LNCaP clone FGC (cell line): Measurements from ENCODE around the gene CELA3A.
"Not testable (repeated sequence)": the region's sequence is repeated elsewhere in the genome, so short reads cannot be mapped to it uniquely, and the experiment has no call there.

Source experiments
- DNase-seq: peaks from one replicate; pipeline ENCODE4 v3.0.0-alpha.2; 2011; ENCODE audit warnings: low read depth
- H3K4me3 ChIP-seq: 2 replicates; pipeline ENCODE4 v1.5.1; 2011; ENCODE audit warnings: mild to moderate bottlenecking, low read depth, low read length, control low read depth
- TF ChIP-seq, protein P1 (sequence below): IDR thresholded peaks from 2 replicates; pipeline ENCODE4 v1.5.1; 2012; ENCODE audit warnings: mild to moderate bottlenecking; ENCODE audit not compliant: control insufficient read depth, insufficient read depth; ENCODE audit errors: extremely low read depth

CELA3A gene

DNA sequence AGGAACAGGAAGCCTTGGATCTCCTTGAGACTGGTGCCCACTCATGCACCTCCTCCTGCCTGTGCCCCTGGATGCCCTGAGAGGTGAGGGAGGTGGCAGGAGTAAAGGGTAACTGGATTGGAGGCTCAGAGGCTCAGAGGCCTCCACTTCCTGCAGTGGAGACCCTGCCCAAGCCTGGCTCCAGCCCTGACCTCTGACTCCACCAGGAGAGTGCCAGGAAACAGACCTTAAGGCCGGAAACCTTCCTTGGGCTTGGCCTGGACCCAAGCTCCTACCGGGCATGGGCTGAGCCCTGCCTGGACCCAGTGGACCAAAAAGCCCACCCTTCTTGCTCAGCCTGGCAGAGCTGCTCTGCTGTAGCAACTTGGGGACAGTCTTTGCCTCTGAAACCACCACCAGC is 39.7 kb upstream of the CELA3A start:
- DNase-seq: no peak
- TF ChIP-seq, protein P1, sequence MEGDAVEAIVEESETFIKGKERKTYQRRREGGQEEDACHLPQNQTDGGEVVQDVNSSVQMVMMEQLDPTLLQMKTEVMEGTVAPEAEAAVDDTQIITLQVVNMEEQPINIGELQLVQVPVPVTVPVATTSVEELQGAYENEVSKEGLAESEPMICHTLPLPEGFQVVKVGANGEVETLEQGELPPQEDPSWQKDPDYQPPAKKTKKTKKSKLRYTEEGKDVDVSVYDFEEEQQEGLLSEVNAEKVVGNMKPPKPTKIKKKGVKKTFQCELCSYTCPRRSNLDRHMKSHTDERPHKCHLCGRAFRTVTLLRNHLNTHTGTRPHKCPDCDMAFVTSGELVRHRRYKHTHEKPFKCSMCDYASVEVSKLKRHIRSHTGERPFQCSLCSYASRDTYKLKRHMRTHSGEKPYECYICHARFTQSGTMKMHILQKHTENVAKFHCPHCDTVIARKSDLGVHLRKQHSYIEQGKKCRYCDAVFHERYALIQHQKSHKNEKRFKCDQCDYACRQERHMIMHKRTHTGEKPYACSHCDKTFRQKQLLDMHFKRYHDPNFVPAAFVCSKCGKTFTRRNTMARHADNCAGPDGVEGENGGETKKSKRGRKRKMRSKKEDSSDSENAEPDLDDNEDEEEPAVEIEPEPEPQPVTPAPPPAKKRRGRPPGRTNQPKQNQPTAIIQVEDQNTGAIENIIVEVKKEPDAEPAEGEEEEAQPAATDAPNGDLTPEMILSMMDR: no peak
- no peak overlapping the region for H3K4me3 ChIP-seq

DNA sequence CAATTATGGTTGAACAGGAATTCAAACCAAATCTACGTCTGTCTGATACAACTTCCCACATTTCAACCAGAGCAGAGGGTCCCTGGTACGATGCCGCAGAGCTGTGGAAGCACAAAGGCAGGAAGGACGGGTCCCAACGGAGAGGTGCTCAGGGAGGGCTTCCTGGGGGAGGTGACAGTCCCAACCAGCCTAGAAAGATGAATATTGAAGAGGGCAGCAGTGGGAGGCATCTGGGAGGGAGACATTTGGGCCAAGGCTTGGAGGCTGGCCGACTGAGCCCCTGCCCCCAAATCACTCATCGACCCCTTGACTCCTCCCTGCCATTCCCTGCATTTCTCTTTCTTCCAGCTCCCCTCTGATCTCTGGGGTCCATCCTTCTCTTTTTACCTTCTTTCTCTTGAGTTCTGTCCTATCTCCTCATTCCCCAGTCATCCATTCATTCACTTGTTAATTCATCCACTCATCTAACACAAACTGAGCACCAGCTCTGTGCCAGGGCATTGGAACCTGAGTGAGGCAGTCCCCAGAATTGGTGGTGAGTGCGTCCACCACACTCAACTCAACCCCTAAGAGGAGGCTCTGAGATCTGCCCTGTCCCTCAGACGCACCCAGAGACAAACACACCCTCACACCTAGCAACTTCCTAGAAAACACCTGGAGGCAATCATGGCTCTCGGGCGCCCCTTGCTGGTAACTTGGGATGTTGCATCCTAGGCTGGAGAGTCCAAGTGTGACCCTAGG is 37.8 kb upstream of the CELA3A start:
- TF ChIP-seq, protein P1: peak; percentile 58
- no peak for DNase-seq
- H3K4me3 ChIP-seq: no peak overlapping the region

DNA sequence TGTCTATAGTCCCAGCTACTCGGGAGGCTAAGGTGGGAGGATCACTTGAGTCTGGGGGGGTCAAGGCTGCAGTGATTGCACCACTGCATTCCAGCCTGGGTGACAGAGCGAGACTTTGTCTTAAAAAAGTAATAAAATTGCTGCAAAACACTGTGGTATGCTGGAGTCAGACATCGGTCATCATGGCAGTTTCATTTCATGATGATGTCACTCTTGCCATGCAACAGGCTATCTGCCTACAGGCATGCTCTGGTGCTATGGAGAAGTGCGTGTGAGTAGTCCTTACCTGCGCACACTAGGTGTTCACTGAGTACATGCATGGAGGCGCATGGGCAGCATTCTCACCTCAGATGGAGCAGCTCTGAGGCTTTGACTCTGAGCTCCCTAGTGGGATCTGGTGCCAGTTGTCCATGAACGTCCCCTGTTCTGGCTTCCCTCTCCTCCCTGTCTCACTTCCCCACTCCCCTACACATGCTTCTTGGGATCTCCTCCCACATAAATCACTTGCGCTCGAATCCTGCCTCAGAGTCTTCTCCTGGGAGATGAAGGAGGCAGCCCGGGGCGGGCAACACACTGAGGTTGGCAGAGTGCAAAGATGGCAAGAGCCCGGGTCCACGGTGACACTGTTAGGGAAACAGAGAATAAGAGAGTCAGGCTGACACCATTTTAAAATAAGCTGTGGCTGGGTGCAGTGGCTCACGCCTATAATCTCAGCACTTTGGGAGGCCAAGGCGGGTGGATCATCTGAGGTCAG is 35.0 kb upstream of the CELA3A start:
- DNase-seq: no peak
- TF ChIP-seq, protein P1: no peak
- no peak overlapping the region for H3K4me3 ChIP-seq

DNA sequence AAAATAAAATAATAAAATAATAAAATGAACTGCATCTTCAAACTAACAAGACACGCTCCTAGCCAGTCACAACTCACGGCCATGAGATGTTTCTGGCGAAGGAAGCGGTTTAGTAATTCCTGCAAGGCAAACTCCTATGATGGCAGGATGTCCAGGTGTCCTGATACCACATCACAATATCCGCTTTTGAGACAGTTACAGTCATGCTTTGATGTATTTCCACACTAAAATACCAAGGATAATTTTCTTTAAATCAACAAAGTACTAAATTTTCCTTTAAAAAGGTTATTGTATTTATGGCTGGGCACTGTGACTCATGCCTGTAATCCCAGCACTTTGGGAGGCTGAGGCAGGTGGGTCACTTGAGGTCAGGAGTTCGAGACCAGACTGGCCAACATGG is 34.2 kb upstream of the CELA3A start:
- DNase-seq, H3K4me3 ChIP-seq: not testable (repeated sequence)

DNA sequence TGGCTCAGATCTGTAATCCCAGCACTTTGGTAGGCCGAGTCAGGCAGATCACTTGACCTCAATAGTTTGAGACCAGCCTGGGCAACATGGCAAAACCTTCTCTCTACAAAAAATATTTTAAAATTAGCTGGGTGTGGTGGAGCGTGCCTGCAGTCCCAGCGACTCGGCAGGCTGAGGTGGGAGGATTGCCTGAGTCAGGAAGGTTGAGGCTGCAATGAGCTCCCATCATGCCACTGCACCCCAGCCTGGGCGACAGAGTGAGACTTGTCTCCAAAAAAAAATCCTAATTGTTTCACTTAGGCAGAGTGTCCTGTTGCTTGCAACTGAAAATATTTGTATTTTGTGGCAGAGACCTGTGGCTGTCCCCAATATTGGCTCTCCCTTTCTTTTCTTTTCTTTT is 32.4 kb upstream of the CELA3A start:
- DNase-seq, H3K4me3 ChIP-seq: not testable (repeated sequence)

DNA sequence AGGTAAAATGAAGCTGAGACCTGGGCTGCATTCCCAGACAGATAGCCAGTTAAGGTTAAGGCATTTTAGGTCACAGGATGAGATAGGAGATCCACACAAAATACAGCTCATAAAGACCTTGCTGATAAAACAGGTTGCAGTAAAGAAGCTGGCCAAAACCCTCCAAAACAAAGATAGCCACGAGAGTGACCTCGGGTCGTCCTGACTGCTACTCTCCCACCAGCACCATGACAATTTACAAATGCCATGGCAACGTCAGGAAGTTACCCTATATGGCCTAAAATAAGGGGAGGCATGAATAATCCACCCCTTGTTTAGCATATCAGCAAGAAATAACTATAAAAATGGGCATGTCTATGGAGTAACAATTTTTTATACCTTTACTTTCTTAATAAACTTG is 30.9 kb upstream of the CELA3A start:
- not testable (repeated sequence) for DNase-seq, H3K4me3 ChIP-seq

DNA sequence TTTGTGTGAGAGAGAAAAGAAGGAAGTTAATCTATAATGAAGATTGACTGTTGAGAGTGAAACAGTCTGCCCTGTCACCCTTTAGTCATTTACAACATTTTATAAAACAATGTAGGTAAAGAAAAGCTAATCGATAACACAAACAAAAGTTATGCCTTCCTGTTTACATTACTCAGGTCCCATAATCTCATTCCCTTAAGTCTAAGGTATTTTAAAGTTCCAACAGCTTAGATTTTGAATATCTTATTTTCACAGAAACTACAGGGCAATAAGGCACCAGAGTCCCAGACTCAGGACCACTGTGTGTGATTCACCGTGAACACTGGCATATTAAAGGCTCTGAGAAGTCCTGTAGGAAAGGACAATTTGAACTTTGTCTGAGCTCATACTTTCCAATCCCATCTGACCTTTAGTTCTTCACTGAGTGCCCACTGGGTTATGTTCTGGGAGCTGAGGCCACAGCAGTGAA is 28.4 kb upstream of the CELA3A start:
- not testable (repeated sequence) for H3K4me3 ChIP-seq, DNase-seq

DNA sequence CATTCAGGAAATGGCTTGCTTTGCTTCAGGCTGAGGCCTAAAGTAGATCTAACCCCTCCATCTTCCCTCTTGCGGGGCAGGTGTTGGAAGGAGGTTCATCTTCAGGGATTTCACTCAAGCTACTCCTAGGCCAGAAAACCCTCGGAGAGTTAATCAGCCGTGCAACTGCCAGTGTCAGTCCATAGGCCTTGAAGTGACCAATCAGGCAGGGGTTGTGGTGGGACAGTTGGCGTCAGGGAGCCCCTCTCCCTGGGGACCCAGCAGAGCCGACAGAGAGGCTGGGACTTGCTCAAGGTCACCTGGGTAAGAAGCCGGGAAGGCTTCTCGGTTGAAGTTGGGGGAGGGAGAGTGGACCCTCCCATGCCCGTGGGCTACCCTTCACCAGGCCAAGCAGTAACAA is 27.5 kb upstream of the CELA3A start:
- H3K4me3 ChIP-seq, DNase-seq: not testable (repeated sequence)

DNA sequence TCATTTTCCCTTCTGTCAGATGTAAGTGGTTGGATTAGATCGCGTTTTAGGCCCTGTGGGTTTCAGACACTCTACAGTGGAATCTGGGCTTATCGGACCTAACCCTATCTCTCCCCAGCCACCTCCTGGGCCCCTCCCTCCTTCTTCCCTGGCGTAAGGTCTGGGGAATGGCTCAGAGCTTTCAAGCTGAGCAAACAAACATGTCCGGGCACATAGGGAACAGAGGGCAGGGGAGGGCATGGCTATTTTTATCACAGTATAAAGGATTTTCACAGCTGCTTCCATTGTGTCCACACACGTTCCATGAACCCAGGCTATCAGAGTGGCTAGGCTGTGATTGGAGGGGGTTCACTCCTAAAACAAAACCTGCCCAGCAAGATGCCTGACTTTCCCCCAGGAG is 26.8 kb upstream of the CELA3A start:
- DNase-seq, H3K4me3 ChIP-seq: not testable (repeated sequence)

DNA sequence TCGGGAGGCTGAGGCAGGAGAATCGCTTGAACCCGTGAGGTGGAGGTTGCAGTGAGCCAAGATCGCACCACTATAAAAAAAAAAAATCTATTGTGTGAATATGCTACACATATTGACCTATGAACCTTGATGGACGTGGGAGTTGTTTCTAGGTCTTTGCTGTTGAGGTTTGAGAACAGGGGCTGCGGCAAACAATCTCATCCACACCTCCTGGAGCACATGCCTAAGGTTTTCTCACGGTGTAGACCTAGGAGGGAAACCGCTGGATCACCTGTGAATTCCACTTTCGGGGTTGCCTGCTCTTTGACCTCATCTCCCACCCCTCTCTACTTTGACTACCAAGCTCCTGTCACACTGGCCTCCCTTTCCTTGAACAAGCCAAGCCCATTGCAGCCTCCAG is 26.2 kb upstream of the CELA3A start:
- H3K4me3 ChIP-seq, DNase-seq: not testable (repeated sequence)

DNA sequence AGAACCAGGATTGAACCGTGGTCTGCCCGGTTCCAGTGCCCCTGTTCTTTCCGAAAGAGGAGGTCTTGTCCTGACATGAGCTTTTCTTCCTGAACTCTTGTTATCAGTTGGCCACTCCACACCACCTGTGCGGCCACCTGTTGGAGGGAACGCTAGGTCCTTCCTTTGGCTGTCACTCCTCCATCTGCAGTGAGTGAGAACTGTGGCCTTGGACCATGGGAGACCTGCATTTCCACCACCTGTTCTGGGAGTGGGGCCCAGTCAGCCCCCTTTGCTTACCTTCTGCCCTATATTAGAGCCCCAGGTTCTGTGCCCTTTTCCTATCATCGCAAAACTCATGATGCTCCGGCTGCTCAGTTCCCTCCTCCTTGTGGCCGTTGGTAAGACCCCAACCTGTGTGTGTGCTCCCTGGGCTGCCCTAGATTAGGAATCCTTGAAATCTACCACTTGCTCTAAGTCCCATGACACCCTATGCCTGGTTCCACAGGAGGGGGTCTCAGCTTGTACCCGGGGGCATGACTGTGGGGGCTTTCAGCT is 24.7 kb upstream of the CELA3A start, which contains the start of gene CELA3B:
TSS of gene CELA3B (plus strand) at position 320 of the 537 bp plus-strand sequence. CDS start at position 338, 18 bp downstream.
- not testable (repeated sequence) for DNase-seq, H3K4me3 ChIP-seq

DNA sequence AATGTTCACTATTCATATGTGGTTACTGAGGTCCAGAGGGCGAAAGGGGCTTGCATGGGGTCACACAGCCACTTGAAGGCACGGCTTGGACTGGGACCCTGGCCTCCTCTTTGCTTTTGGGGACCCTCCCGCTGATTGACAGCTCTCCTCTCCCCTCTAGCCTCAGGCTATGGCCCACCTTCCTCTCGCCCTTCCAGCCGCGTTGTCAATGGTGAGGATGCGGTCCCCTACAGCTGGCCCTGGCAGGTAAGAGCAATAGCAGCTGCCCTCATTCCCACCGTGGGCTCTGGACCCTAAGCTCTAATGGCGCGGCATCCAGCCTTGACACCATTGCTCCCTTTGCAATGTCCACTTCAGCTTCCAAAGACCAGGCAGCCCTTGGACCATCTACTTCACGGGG is 23.2 kb upstream of the CELA3A start:
- not testable (repeated sequence) for DNase-seq, H3K4me3 ChIP-seq

DNA sequence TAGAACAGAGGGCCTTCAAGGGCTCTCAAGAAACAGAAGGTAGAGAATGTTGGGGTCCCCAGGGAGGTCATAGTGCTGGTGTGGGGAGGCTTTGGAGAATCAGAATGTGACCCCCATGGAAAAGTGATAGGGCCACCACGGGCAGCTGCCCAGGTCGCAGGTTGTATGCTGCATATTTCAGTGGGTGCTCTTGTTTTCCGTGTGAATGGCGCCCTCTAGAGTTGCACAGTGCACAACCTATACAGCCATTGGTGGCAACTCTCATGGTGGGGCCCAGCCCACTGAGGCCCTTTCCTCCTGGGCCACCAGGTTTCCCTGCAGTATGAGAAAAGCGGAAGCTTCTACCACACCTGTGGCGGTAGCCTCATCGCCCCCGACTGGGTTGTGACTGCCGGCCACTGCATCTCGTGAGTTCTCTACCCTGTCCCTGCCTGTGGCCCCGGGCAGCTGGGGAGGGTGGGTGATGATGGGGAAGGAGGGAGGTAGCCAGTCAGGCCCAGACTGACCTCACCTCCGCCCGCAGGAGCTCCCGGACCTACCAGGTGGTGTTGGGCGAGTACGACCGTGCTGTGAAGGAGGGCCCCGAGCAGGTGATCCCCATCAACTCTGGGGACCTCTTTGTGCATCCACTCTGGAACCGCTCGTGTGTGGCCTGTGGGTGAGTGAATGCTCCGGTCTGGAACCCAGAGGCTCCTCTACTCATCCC is 20.8 kb upstream of the CELA3A start:
- not testable (repeated sequence) for DNase-seq, H3K4me3 ChIP-seq

DNA sequence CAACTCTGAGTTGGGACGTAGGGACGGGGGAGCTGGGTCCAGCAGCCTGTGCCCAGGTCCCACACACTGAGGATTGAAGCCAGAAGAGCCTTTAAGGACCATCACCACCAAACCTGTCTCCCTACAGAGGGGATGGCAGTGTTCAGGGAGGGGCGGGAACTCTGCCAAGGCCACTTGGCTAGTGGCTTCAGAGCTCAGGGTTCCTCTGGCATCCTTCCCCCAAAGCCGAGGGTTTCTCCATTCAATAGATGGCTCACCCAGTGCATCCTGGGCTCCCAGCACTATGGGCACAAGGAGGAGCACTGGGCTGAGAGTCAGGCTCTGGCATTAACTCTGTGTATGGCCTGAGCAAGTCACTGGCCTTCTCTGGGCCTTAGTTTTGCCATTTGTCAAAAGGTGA is 20.2 kb upstream of the CELA3A start:
- not testable (repeated sequence) for DNase-seq

DNA sequence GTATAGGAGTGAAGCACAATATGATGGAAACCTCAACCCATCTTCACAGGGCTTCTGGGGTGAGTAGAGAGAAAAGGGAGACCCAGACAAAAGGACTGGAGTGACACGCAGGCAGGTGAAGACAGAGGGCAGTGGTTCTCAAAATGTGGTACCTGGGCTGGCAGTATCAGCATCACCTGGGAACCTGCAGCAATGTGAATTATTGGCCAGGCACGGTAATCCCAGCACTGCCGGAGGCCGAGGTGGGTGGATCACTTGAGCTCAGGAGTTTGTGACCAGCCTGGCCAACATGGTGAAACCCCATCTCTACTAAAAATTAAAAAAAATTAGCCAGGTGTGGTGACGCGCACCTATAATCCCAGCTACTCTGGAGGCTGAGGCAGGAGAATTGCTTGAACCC is 19.3 kb upstream of the CELA3A start:
- DNase-seq, H3K4me3 ChIP-seq: not testable (repeated sequence)

More for the DNA sequence above, 20.2 kb upstream of the CELA3A start:
- not testable (repeated sequence) for H3K4me3 ChIP-seq
